GM19395 (cell line): ENCODE measurements around the gene JKAMP.

Experiments used
- ATAC-seq: cut with Tn5 transposase; IDR thresholded peaks from one replicate; pipeline ENCODE4 v1.9.1; 2021; ENCODE audit warnings: mild to moderate bottlenecking, moderate library complexity; ENCODE audit not compliant: unreplicated experiment

The JKAMP gene

GRCh38 chr14:59481407-59481806 is 2.9 kb upstream of the JKAMP start:
- ATAC-seq = no peak

GRCh38 chr14:59481871-59482540 is 2.3 kb upstream of the JKAMP start:
- no peak for ATAC-seq

- ATAC-seq = no peak
Observed at GRCh38 chr14:59482541-59483331, 1.6 kb upstream of the JKAMP start.

GRCh38 chr14:59483363-59483762 is 954 bp upstream of the JKAMP start:
- no peak for ATAC-seq

GRCh38 chr14:59484639-59485175 is 390 bp downstream of the JKAMP start:
- peak; percentile 58 for ATAC-seq

- ATAC-seq = no peak
Observed at GRCh38 chr14:59490756-59491155, 6.4 kb downstream of the JKAMP start.

GRCh38 chr14:59492384-59492783 is 8.1 kb downstream of the JKAMP start:
- no peak for ATAC-seq

GRCh38 chr14:59500732-59501131 is 16.4 kb downstream of the JKAMP start:
- no peak for ATAC-seq

- ATAC-seq = no peak
Observed at GRCh38 chr14:59503256-59503655, 18.9 kb downstream of the JKAMP start.

GRCh38 chr14:59507063-59507751 is 22.9 kb downstream of the JKAMP start:
- peak; percentile 83 for ATAC-seq

GRCh38 chr14:59507752-59508103 is 23.4 kb downstream of the JKAMP start:
- ATAC-seq = no peak

GRCh38 chr14:59509101-59509500 is 24.8 kb downstream of the JKAMP start:
- ATAC-seq = no peak

- ATAC-seq = no peak
Observed at GRCh38 chr14:59510001-59510400, 25.7 kb downstream of the JKAMP start.

- no peak for ATAC-seq
Observed at GRCh38 chr14:59510966-59511365, 26.6 kb downstream of the JKAMP start.

- ATAC-seq = no peak
Observed at GRCh38 chr14:59511916-59512575, 27.7 kb downstream of the JKAMP start.

GRCh38 chr14:59520224-59520623 is 35.9 kb downstream of the JKAMP start:
- no peak for ATAC-seq

GRCh38 chr14:59529189-59529588 is 44.9 kb downstream of the JKAMP start:
- no peak for ATAC-seq

- no peak for ATAC-seq
Observed at GRCh38 chr14:59530349-59530748, 46.0 kb downstream of the JKAMP start.

- no peak for ATAC-seq
Observed at GRCh38 chr14:59532419-59532818, 48.1 kb downstream of the JKAMP start.

- no peak for ATAC-seq
Observed at GRCh38 chr14:59534361-59534987, 50.2 kb downstream of the JKAMP start.

GRCh38 chr14:59537476-59537875 is 53.2 kb downstream of the JKAMP start:
- no peak for ATAC-seq
